ENCODE measurements around the gene NAGPA. TPM values are rescaled to one million over a fixed set of nuclear protein-coding genes. Genes with fewer than 3 reads are reported as not detected.
"Not testable (repeated sequence)": the region's sequence is repeated elsewhere in the genome, so short reads cannot be mapped to it uniquely, and the experiment has no call there.

The NAGPA gene
- total RNA-seq, 1 experiment from 2014 or later = 13.1 TPM

- no peak for DNase-seq (ENCODE audit: low read depth)
These were observed 26.4 kb upstream of the NAGPA start for GRCh38 chr16:5060073-5060641.

- DNase-seq (ENCODE audit: low read depth) = no peak
These were observed 25.8 kb upstream of the NAGPA start for GRCh38 chr16:5059386-5060072.

GRCh38 chr16:5058476-5058875, 24.7 kb upstream of the NAGPA start:
- DNase-seq (ENCODE audit: low read depth) = no peak

- DNase-seq (ENCODE audit: low read depth) = peak; percentile 45
These were observed 22.6 kb upstream of the NAGPA start for GRCh38 chr16:5056352-5056751.

GRCh38 chr16:5054876-5055865, 21.4 kb upstream of the NAGPA start:
- DNase-seq (ENCODE audit: low read depth) = no peak

- no peak for DNase-seq (ENCODE audit: low read depth)
These were observed 13.2 kb upstream of the NAGPA start for GRCh38 chr16:5046914-5047313.

- no peak for DNase-seq (ENCODE audit: low read depth)
These were observed 11.9 kb upstream of the NAGPA start for GRCh38 chr16:5045499-5046115.

GRCh38 chr16:5044581-5044980, 10.8 kb upstream of the NAGPA start:
- not testable (repeated sequence) for DNase-seq (ENCODE audit: low read depth)

GRCh38 chr16:5044011-5044540, 10.3 kb upstream of the NAGPA start:
- no peak for DNase-seq (ENCODE audit: low read depth)

- DNase-seq (ENCODE audit: low read depth) = peak; percentile 41
These were observed 8.9 kb upstream of the NAGPA start for GRCh38 chr16:5042574-5043171.

GRCh38 chr16:5041600-5042133, 7.9 kb upstream of the NAGPA start:
- DNase-seq (ENCODE audit: low read depth) = peak; percentile 85

GRCh38 chr16:5040451-5040850, 6.7 kb upstream of the NAGPA start:
- DNase-seq (ENCODE audit: low read depth) = no peak

GRCh38 chr16:5036228-5037156, 2.8 kb upstream of the NAGPA start:
- no peak for DNase-seq (ENCODE audit: low read depth)

- no peak for DNase-seq (ENCODE audit: low read depth)
These were observed 2.1 kb upstream of the NAGPA start for GRCh38 chr16:5035909-5036227.

- no peak for DNase-seq (ENCODE audit: low read depth)
These were observed 410 bp upstream of the NAGPA start for GRCh38 chr16:5034167-5034523.

GRCh38 chr16:5032748-5033167, 977 bp downstream of the NAGPA start:
- DNase-seq (ENCODE audit: low read depth) = no peak

- no peak for DNase-seq (ENCODE audit: low read depth)
These were observed 2.1 kb downstream of the NAGPA start for GRCh38 chr16:5031601-5032000.

GRCh38 chr16:5030251-5030870, 3.4 kb downstream of the NAGPA start:
- no peak for DNase-seq (ENCODE audit: low read depth)

- DNase-seq (ENCODE audit: low read depth) = no peak
These were observed 4.7 kb downstream of the NAGPA start for GRCh38 chr16:5028950-5029475.

Measured in Daoy (cell line).